Adrenal gland (tissue), 12 donors: Measurements from ENCODE around the gene IGF2R. TPM values are rescaled to one million over a fixed set of nuclear protein-coding genes. Genes with fewer than 3 reads are reported as not detected.

Experiments
- DNase-seq, 7 donors: peaks; one replicate each; pipeline ENCODE4 v3.0.0-alpha.2; 2019 to 2020
- H3K27ac ChIP-seq, 5 donors: fragments of 200-600 bp; sonication (generic) in 4 of 5; 1 replicate in 3 of 5; 2 replicates in 2 of 5; pipeline versions ENCODE4 v1.5.1 to v1.8.0; 2016 to 2020; ENCODE audit warnings: mild to moderate bottlenecking in 1 of 5
- H3K27me3 ChIP-seq: fragments of 200-600 bp; 2 replicates; pipeline ENCODE4 v1.8.0; 2021
- H3K36me3 ChIP-seq, 2 donors: fragments of 200-600 bp; replicated peaks in 1 of 2; 1 replicate in 1 of 2; 2 replicates in 1 of 2; pipeline versions ENCODE4 v1.5.1 to v1.8.0; 2018 to 2022
- H3K4me1 ChIP-seq, 2 donors: fragments of 200-600 bp; replicated peaks in 1 of 2; 1 replicate in 1 of 2; 2 replicates in 1 of 2; pipeline versions ENCODE4 v1.5.1 to v1.8.0; 2018 to 2021
- H3K4me3 ChIP-seq, 4 donors: fragments of 200-600 bp; sonication (generic) in 3 of 4; one replicate each; pipeline ENCODE4 v1.5.1; 2016 to 2018
- H3K9me3 ChIP-seq, 3 donors: fragments of 200-600 bp; sonication (generic) in 1 of 3; replicated peaks in 1 of 3; 1 replicate in 2 of 3; 2 replicates in 1 of 3; pipeline versions ENCODE4 v1.5.1 to v1.8.0; 2016 to 2021
- CTCF ChIP-seq, 6 experiments: fragments of 450-650 bp in 4 of 6; fragments of 200-600 bp in 2 of 6; sonication (generic) in 1 of 6; IDR thresholded peaks; 1 replicate in 5 of 6; 2 replicates in 1 of 6; pipeline versions ENCODE4 v1.5.1 to v1.8.0; 2016 to 2021; ENCODE audit warnings: antibody characterized with exemption in 6 of 6, mild to moderate bottlenecking in 2 of 6, moderate library complexity in 1 of 6
- POLR2A ChIP-seq, 2 donors: fragments of 450-650 bp; IDR thresholded peaks; one replicate each; pipeline ENCODE4 v1.6.1; 2017; ENCODE audit warnings: antibody characterized with exemption in 2 of 2, mild to moderate bottlenecking in 2 of 2, moderate library complexity in 1 of 2
- WGBS, 4 donors: extraction: QIAGEN DNeasy Blood & Tissue Kit in 2 of 4; methylation state at CpG; one replicate each; pipeline versions ENCODE4 v1.1.5 to v1.1.7; 2013 to 2017; 5-methylcytosine and 5-hydroxymethylcytosine counted together
- intact Hi-C, 2 donors: fragments of 100-400 bp; cut with DNase I; formaldehyde crosslinking; loops; one replicate each; pipeline versions ENCODE4 v1.14.1 to v1.15.0; 2022 to 2023
- polyA plus RNA-seq, 3 donors: library from polyadenylated mRNA; stranded (reverse); fragments of 200-250 nt in 2 of 3; fragments of 350-450 nt in 1 of 3; fragmentation: Illumina TruSeq in 1 of 3; extraction: RNeasy Lipid Tissue Mini Kit (QIAGEN cat#74804) in 1 of 3; gene quantifications; one replicate each; pipeline ENCODE4 v1.2.3, GENCODE V29; 2013 to 2014
- total RNA-seq, 9 donors: library from RNA; depleted of rRNA in 4 of 9; stranded (reverse); fragments of >200 nt in 4 of 9; fragments of 120-200 nt in 1 of 9; fragmentation: NEBNext Ultra II Directional in 1 of 9; extraction: Animal tissue kit (Norgen Biotek cat#: 25700) in 1 of 9; gene quantifications; one replicate each; pipeline versions ENCODE4 v1.1.0 to v1.2.4, GENCODE V29; 2013 to 2023
- donor health status: healthy with polysubstance abuse.
- donor health status: Bipolar disorder and iron deficiency.
- donor health status: DM: yes; HTN: yes; CAD: no.
- donor health status: DM: no; HTN: no; CAD: no.
- donor health status: DM: no; HTN: no; CAD: no.
- donor health status: DM: yes; HTN: yes; CAD: no.

Gene IGF2R
- total and polyA plus RNA-seq, 12 donors, result 17.1 to 154 (median 89.8) TPM

- 90 to 94% (median 93%) methylated on average over 4 of the region's 4 CpGs for WGBS, 4 donors
- intact Hi-C loops, result no loop called here
These were observed 71.2 kb downstream of the IGF2R start for GRCh38 chr6:160040055-160040454.

GRCh38 chr6:160040527-160041264 lies 71.8 kb downstream of the IGF2R start:
- intact Hi-C loops, result no loop called here
- Histone ChIP-seq H3K4me1 (peaks cover 13 to 32% of the 10 kb centered on the region in 2 donors), H3K9me3 (no peaks in the 10 kb centered on the region), H3K4me3 (no peak overlapping the region), H3K36me3 (peaks cover 0 to 52% of the 10 kb centered on the region in 2 donors), H3K27me3 (no peaks in the 10 kb centered on the region), H3K27ac (no peak overlapping the region)
- TF ChIP-seq POLR2A (IDR thresholded peaks at IDR 0.05), result no peak
- TF ChIP-seq CTCF (IDR thresholded peaks at IDR 0.05), result no peak
- no peak for DNase-seq
- WGBS, 4 donors, result 93 to 99% (median 95%) methylated on average over 19 of the region's 19 CpGs

More at GRCh38 chr6:160040055-160040454, 71.2 kb downstream of the IGF2R start:
- TF ChIP-seq POLR2A (IDR thresholded peaks at IDR 0.05) (no peak), CTCF (IDR thresholded peaks at IDR 0.05) (no peak)
- Histone ChIP-seq H3K4me1 (peaks cover 13 to 32% of the 10 kb centered on the region in 2 donors), H3K27ac (no peak overlapping the region), H3K9me3 (no peaks in the 10 kb centered on the region), H3K36me3 (peaks cover 0 to 52% of the 10 kb centered on the region in 2 donors), H3K27me3 (no peaks in the 10 kb centered on the region), H3K4me3 (no peak overlapping the region)
- DNase-seq, result no peak

- H3K27me3 ChIP-seq, result no peaks in the 10 kb centered on the region
- 78 to 91% (median 85%) methylated on average over 6 of the region's 6 CpGs for WGBS, 4 donors
- intact Hi-C loops, result no loop called here
- no peak overlapping the region for H3K4me3 ChIP-seq
- TF ChIP-seq CTCF (IDR thresholded peaks at IDR 0.05), result peak in 1 of 6 experiments; percentile 13
- TF ChIP-seq POLR2A (IDR thresholded peaks at IDR 0.05), result no peak
- H3K9me3 ChIP-seq, result no peaks in the 10 kb centered on the region
- peak overlapping the region in 2 of 5 donors; percentile 31 to 67 for H3K27ac ChIP-seq
- peaks cover 13 to 24% of the 10 kb centered on the region in 2 donors for H3K4me1 ChIP-seq
- peaks cover 0 to 52% of the 10 kb centered on the region in 2 donors for H3K36me3 ChIP-seq
- DNase-seq, result peak in 5 of 7 donors; percentile 37 to 57 (median 49)
These were observed 72.7 kb downstream of the IGF2R start for GRCh38 chr6:160041608-160042007.

GRCh38 chr6:160042014-160042773 lies 73.3 kb downstream of the IGF2R start:
- Histone ChIP-seq H3K9me3 (no peaks in the 10 kb centered on the region), H3K36me3 (peaks cover 0 to 58% of the 10 kb centered on the region in 2 donors), H3K27me3 (no peaks in the 10 kb centered on the region), H3K27ac (peak overlapping the region in 4 of 5 donors; percentile 30 to 67 (median 62)), H3K4me1 (peaks cover 13 to 24% of the 10 kb centered on the region in 2 donors), H3K4me3 (no peak overlapping the region)
- 81 to 84% (median 82%) methylated on average over 9 to 12 of the region's 12 CpGs for WGBS, 4 donors
- TF ChIP-seq POLR2A (IDR thresholded peaks at IDR 0.05) (no peak), CTCF (IDR thresholded peaks at IDR 0.05) (no peak)
- no peak for DNase-seq
- intact Hi-C loops, result no loop called here
